ENCODE data around the gene TPP2. TPM values are rescaled to one million over a fixed set of nuclear protein-coding genes. Genes with fewer than 3 reads are reported as not detected.

Gene TPP2
- polyA plus RNA-seq, 1 donor from 2014 or later = 45.4 TPM

DNA sequence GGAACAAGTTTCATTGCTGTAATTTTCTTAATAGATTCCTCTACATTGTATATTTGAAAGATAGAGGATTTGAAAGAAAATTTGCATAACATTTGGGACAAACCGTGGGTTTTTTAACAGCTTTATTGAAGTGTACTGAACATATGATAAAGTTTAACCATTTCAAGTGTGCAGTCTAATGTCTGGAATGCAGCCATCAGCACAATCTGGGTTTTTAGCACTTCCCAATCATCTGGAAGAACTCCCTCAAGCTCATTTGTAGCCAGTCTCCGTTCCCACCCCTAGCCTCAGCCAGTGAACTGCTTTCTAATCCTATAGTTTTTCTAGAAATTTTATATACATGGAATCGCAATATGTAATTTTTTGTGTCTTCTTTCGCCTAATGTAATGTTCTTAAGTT, 85.4 kb downstream of the TPP2 start:
- H3K27ac ChIP-seq (ENCODE audit: low read length) = no peak overlapping the region
- H3K4me2 ChIP-seq (ENCODE audit: low read length) = no peak overlapping the region
- no peaks in the 10 kb centered on the region for H3K9me3 ChIP-seq (ENCODE audit: low read length)
- H3K36me3 ChIP-seq (ENCODE audit: insufficient read depth, low read length) = no peaks in the 10 kb centered on the region
- no peak overlapping the region for H2AFZ ChIP-seq (ENCODE audit: low read depth, low read length)
- H3K9ac ChIP-seq (ENCODE audit: low read length) = no peak overlapping the region
- H3K4me3 ChIP-seq (ENCODE audit: low read length) = no peak overlapping the region
- H3K79me2 ChIP-seq (replicated peaks; ENCODE audit: insufficient read depth, low read length) = no peaks in the 10 kb centered on the region
- no peaks in the 10 kb centered on the region for H4K20me1 ChIP-seq (ENCODE audit: insufficient read depth)
- no peaks in the 10 kb centered on the region for H3K27me3 ChIP-seq (ENCODE audit: insufficient read depth, low read depth, low read length)
- H3K9me2 ChIP-seq (ENCODE audit: insufficient read depth, low read length) = no peaks in the 10 kb centered on the region
- no peak for TF ChIP-seq TAF1 (IDR thresholded peaks at IDR 0.05; ENCODE audit: low read depth)
- no peak for TF ChIP-seq POLR2AphosphoS5 (IDR thresholded peaks at IDR 0.05)
- TF ChIP-seq EP300 (conservative IDR thresholded peaks at IDR 0.05; ENCODE audit: poor library complexity, severe bottlenecking) = no peak
- no peak for TF ChIP-seq RAD21 (conservative IDR thresholded peaks at IDR 0.05)
- TF ChIP-seq, protein P1, sequence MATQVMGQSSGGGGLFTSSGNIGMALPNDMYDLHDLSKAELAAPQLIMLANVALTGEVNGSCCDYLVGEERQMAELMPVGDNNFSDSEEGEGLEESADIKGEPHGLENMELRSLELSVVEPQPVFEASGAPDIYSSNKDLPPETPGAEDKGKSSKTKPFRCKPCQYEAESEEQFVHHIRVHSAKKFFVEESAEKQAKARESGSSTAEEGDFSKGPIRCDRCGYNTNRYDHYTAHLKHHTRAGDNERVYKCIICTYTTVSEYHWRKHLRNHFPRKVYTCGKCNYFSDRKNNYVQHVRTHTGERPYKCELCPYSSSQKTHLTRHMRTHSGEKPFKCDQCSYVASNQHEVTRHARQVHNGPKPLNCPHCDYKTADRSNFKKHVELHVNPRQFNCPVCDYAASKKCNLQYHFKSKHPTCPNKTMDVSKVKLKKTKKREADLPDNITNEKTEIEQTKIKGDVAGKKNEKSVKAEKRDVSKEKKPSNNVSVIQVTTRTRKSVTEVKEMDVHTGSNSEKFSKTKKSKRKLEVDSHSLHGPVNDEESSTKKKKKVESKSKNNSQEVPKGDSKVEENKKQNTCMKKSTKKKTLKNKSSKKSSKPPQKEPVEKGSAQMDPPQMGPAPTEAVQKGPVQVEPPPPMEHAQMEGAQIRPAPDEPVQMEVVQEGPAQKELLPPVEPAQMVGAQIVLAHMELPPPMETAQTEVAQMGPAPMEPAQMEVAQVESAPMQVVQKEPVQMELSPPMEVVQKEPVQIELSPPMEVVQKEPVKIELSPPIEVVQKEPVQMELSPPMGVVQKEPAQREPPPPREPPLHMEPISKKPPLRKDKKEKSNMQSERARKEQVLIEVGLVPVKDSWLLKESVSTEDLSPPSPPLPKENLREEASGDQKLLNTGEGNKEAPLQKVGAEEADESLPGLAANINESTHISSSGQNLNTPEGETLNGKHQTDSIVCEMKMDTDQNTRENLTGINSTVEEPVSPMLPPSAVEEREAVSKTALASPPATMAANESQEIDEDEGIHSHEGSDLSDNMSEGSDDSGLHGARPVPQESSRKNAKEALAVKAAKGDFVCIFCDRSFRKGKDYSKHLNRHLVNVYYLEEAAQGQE (IDR thresholded peaks at IDR 0.05; ENCODE audit: borderline replicate concordance) = no peak
- no peaks in the 10 kb centered on the region for H3F3A ChIP-seq (ENCODE audit: insufficient read depth, low read length, poor library complexity, severe bottlenecking)

DNA sequence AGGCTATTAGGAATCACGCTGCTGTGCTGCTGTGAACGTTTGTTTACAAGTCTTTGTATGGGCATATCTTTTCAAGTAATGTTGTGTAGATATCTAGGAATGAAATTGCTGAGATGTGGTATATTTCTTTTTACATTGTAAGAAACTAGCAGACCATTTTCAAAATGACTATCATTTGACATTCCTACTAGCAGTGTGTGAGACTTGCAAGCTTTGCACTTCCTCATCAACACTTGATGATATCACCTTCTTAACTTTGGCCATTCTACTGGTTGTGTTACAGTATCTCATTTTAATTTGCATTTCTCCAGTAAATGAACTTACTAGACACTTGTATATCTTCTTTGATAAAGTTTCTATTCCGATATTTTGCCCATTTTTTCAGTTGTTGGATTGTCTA, 85.9 kb downstream of the TPP2 start:
- H4K20me1 ChIP-seq (ENCODE audit: insufficient read depth) = no peaks in the 10 kb centered on the region
- no peak overlapping the region for H2AFZ ChIP-seq (ENCODE audit: low read depth, low read length)
- no peak overlapping the region for H3K4me3 ChIP-seq (ENCODE audit: low read length)
- no peak overlapping the region for H3K27ac ChIP-seq (ENCODE audit: low read length)
- H3K9me3 ChIP-seq (ENCODE audit: low read length) = no peaks in the 10 kb centered on the region
- no peaks in the 10 kb centered on the region for H3K27me3 ChIP-seq (ENCODE audit: insufficient read depth, low read depth, low read length)
- H3K9me2 ChIP-seq (ENCODE audit: insufficient read depth, low read length) = no peaks in the 10 kb centered on the region
- no peak overlapping the region for H3K4me2 ChIP-seq (ENCODE audit: low read length)
- H3F3A ChIP-seq (ENCODE audit: insufficient read depth, low read length, poor library complexity, severe bottlenecking) = no peaks in the 10 kb centered on the region
- no peak for TF ChIP-seq RAD21 (conservative IDR thresholded peaks at IDR 0.05)
- no peak for TF ChIP-seq SMC3 (conservative IDR thresholded peaks at IDR 0.05; ENCODE audit: poor library complexity)
- TF ChIP-seq EP300 (conservative IDR thresholded peaks at IDR 0.05; ENCODE audit: poor library complexity, severe bottlenecking) = no peak
- TF ChIP-seq, protein P1 (IDR thresholded peaks at IDR 0.05; ENCODE audit: borderline replicate concordance) = no peak
- no peak for TF ChIP-seq MXI1 (conservative IDR thresholded peaks at IDR 0.05; ENCODE audit: poor library complexity, severe bottlenecking)
- no peak for TF ChIP-seq TAF1 (IDR thresholded peaks at IDR 0.05; ENCODE audit: low read depth)
- TF ChIP-seq, protein P2, sequence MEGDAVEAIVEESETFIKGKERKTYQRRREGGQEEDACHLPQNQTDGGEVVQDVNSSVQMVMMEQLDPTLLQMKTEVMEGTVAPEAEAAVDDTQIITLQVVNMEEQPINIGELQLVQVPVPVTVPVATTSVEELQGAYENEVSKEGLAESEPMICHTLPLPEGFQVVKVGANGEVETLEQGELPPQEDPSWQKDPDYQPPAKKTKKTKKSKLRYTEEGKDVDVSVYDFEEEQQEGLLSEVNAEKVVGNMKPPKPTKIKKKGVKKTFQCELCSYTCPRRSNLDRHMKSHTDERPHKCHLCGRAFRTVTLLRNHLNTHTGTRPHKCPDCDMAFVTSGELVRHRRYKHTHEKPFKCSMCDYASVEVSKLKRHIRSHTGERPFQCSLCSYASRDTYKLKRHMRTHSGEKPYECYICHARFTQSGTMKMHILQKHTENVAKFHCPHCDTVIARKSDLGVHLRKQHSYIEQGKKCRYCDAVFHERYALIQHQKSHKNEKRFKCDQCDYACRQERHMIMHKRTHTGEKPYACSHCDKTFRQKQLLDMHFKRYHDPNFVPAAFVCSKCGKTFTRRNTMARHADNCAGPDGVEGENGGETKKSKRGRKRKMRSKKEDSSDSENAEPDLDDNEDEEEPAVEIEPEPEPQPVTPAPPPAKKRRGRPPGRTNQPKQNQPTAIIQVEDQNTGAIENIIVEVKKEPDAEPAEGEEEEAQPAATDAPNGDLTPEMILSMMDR (IDR thresholded peaks at IDR 0.05; ENCODE audit: poor library complexity, severe bottlenecking) = no peak
- TF ChIP-seq EZH2 (IDR thresholded peaks at IDR 0.05; ENCODE audit: borderline replicate concordance, insufficient read depth, low read length, poor library complexity, severe bottlenecking) = no peak
- no peak for TF ChIP-seq POLR2AphosphoS5 (IDR thresholded peaks at IDR 0.05)
- no peak overlapping the region for H3K9ac ChIP-seq (ENCODE audit: low read length)
- no peaks in the 10 kb centered on the region for H3K79me2 ChIP-seq (replicated peaks; ENCODE audit: insufficient read depth, low read length)
- H3K36me3 ChIP-seq (ENCODE audit: insufficient read depth, low read length) = no peaks in the 10 kb centered on the region

All from neural cell (in vitro differentiated cells).